Gastroesophageal sphincter (tissue), 3 donors: ENCODE measurements around the gene CRTC2.

Experiments used
- CTCF ChIP-seq, 4 experiments: fragments of 200-600 bp in 2 of 4; fragments of 450-650 bp in 2 of 4; sonication (generic) in 1 of 4; IDR thresholded peaks; one replicate each; pipeline ENCODE4 v1.5.1; 2017 to 2019; ENCODE audit warnings: antibody characterized with exemption in 4 of 4, mild to moderate bottlenecking in 2 of 4, moderate library complexity in 2 of 4
- POLR2A ChIP-seq, 2 donors: fragments of 450-650 bp; IDR thresholded peaks; one replicate each; pipeline ENCODE4 v1.6.1; 2017; ENCODE audit warnings: antibody characterized with exemption in 2 of 2, mild to moderate bottlenecking in 2 of 2, moderate library complexity in 1 of 2
- POLR2AphosphoS5 ChIP-seq: sonication (generic); formaldehyde crosslinking; IDR thresholded peaks from one replicate; pipeline ENCODE4 v1.6.1; 2017; ENCODE audit warnings: antibody characterized with exemption

DNA sequence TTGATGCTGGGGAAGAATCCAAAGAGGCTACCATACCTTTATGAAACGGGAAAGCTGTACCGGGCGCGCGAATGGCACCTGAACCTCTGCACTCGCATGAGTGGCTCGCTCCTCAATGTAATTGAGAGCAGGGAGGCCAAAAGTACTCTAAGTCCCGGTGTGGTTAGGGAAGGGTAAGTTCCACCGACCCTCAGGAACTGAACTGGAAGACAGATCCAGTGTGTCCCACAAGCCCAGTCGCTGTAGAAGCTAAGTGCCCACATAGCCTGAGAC lies 36.7 kb downstream of the CRTC2 start:
- TF ChIP-seq CTCF (IDR thresholded peaks at IDR 0.05), result no peak
- no peak for TF ChIP-seq POLR2A (IDR thresholded peaks at IDR 0.05)
- TF ChIP-seq POLR2AphosphoS5, result no peak
